ENCODE measurements around the gene PML. TPM values are rescaled to one million over a fixed set of nuclear protein-coding genes. Genes with fewer than 3 reads are reported as not detected.

The PML gene
- total and polyA plus RNA-seq, 2 of the 4 experiments (the other 2 are of a cell fraction) = 8.8 to 22.6 TPM

GRCh38 chr15:73996939-73997338, 2.4 kb downstream of the PML start:
- TF ChIP-seq MXI1 (IDR thresholded peaks at IDR 0.05; ENCODE audit: borderline replicate concordance, low read depth, low read length) (no peak), RFX5 (IDR thresholded peaks at IDR 0.05; ENCODE audit: low read depth, low read length) (no peak), SMC3 (IDR thresholded peaks at IDR 0.05; ENCODE audit: low read depth, low read length) (no peak), RCOR1 (IDR thresholded peaks at IDR 0.05; ENCODE audit: insufficient replicate concordance, low read length) (no peak), BHLHE40 (IDR thresholded peaks at IDR 0.05; ENCODE audit: low read depth, low read length) (no peak)
- TF ChIP-seq, protein P1, sequence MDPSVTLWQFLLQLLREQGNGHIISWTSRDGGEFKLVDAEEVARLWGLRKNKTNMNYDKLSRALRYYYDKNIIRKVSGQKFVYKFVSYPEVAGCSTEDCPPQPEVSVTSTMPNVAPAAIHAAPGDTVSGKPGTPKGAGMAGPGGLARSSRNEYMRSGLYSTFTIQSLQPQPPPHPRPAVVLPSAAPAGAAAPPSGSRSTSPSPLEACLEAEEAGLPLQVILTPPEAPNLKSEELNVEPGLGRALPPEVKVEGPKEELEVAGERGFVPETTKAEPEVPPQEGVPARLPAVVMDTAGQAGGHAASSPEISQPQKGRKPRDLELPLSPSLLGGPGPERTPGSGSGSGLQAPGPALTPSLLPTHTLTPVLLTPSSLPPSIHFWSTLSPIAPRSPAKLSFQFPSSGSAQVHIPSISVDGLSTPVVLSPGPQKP (IDR thresholded peaks at IDR 0.05; ENCODE audit: borderline replicate concordance, low read depth, low read length) = no peak
- Histone ChIP-seq H3K18ac (ENCODE audit: low read depth, low read length) (no peak overlapping the region), H2BK5ac (ENCODE audit: low read depth, low read length, poor library complexity, severe bottlenecking) (no peak overlapping the region), H3K4me3 (ENCODE audit: insufficient read depth, low read depth, low read length) (peak overlapping the region; percentile 13; the same call in 1 of the 2 replicates), H3K36me3 (ENCODE audit: control insufficient read depth, insufficient read depth, low read length) (peaks cover 8% of the 10 kb centered on the region), H2BK15ac (ENCODE audit: low read depth, low read length) (no peak overlapping the region), H4K20me1 (ENCODE audit: insufficient read depth, low read length) (peaks cover 11% of the 10 kb centered on the region; the same call in 1 of the 2 replicates), H3K4me1 (ENCODE audit: control insufficient read depth, insufficient read depth, low read length) (peaks cover 4% of the 10 kb centered on the region), H4K91ac (ENCODE audit: insufficient read depth, low read depth, low read length) (no peak overlapping the region; the same call in 1 of the 2 replicates), H3K27ac (ENCODE audit: insufficient read depth, low read length) (no peak overlapping the region), H4K5ac (ENCODE audit: low read depth, low read length) (no peak overlapping the region), H3K56ac (ENCODE audit: extremely low read depth, insufficient read depth, low read length) (no peak overlapping the region), H3K4ac (ENCODE audit: low read depth, low read length) (no peak overlapping the region), H3K4me2 (ENCODE audit: low read depth, low read length) (peak overlapping the region; percentile 84), H3K23ac (ENCODE audit: low read depth, low read length) (peak overlapping the region; percentile 59; the same call in 1 of the 2 replicates), H2AK5ac (ENCODE audit: low read depth, low read length) (no peak overlapping the region), H4K8ac (ENCODE audit: low read depth in 2 of 2, low read length in 2 of 2) (peak overlapping the region in 1 of 2 experiments; percentile 20; a peak in 1 of 4 replicates), H2BK120ac (ENCODE audit: low read depth, low read length) (no peak overlapping the region), H3K9me1 (ENCODE audit: insufficient read depth, low read length) (peaks cover 13% of the 10 kb centered on the region), H2AFZ (replicated peaks; ENCODE audit: low read length, poor library complexity) (no peak overlapping the region), H2AK9ac (replicated peaks; ENCODE audit: low read depth, low read length, poor library complexity) (no peak overlapping the region), H2BK20ac (ENCODE audit: low read depth, low read length) (no peak overlapping the region), H3K9ac (ENCODE audit: low read depth, low read length) (no peak overlapping the region), H3K27me3 (ENCODE audit: control insufficient read depth, insufficient read depth, low read length) (no peaks in the 10 kb centered on the region), H3K9me3 (ENCODE audit: control insufficient read depth, insufficient read depth, low read length) (no peaks in the 10 kb centered on the region), H3K14ac (replicated peaks; ENCODE audit: low read depth, low read length) (0 out of 2 replicates have a peak overlapping the region, but pooled peaks have one; percentile 22), H3K79me1 (ENCODE audit: low read depth in 1 of 2, low read length in 2 of 2) (peaks cover 19 to 77% of the 10 kb centered on the region in 2 experiments)
- BruUV-seq (replicated peaks) = no TSS peak
- ChIA-PET POLR2A (ENCODE audit: unreplicated experiment) (no interaction called here), CTCF (interaction anchor here (0.9 to 1.0 kb wide), 4 partner anchors 8 to 51 kb away, joined by 3 to 5 read pairs (median 3); no protein-coding TSS in a partner anchor)
- in situ Hi-C loops (cut with MboI; ENCODE audit: low sequenced_read_pairs) (no loop called here), intact Hi-C loops (cut with micrococcal nuclease) (no loop called here), dilution Hi-C loops (cut with HindIII; ENCODE audit: low sequenced_read_pairs, unreplicated experiment) (no loop called here)
- DNase-seq = no peak
- no peak for ATAC-seq (ENCODE audit: low read depth)
- no CpG with 5 or more reads among the region's 5 CpGs for WGBS, 2 experiments (ENCODE audit: extremely low coverage in 2 of 2, insufficient read length in 1 of 2)

Data from IMR-90 (cell line).